HepG2 (cell line): ENCODE data around the gene RNF40. TPM values are rescaled to one million over a fixed set of nuclear protein-coding genes. Genes with fewer than 3 reads are reported as not detected.

Experiments
- ATRX ChIP-seq: sonication (generic); formaldehyde crosslinking; IDR thresholded peaks from 2 replicates; pipeline ENCODE4 v1.4.0; 2020; ENCODE audit warnings: missing genetic modification reagents, borderline replicate concordance
- FOXM1 ChIP-seq: sonication (generic); formaldehyde crosslinking; IDR thresholded peaks from 2 replicates; pipeline ENCODE4 v1.5.0; 2020; ENCODE audit warnings: missing genetic modification reagents
- HDAC6 ChIP-seq: fragments of 200-600 bp; sonication (generic); IDR thresholded peaks from 2 replicates; pipeline ENCODE4 v1.7.0; 2017; ENCODE audit warnings: mild to moderate bottlenecking, antibody characterized with exemption, low read length, low read depth
- NFE2L2 ChIP-seq: fragments of 150-350 bp; IDR thresholded peaks from 2 replicates; pipeline ENCODE4 v1.6.1; 2014; ENCODE audit warnings: low read length
- NPAS2 ChIP-seq: sonication (generic); formaldehyde crosslinking; IDR thresholded peaks from 2 replicates; pipeline ENCODE4 v1.8.0; 2022; ENCODE audit warnings: mild to moderate bottlenecking, missing genetic modification reagents, borderline replicate concordance
- NRL ChIP-seq: sonication (generic); formaldehyde crosslinking; IDR thresholded peaks from 2 replicates; pipeline ENCODE4 v1.5.0; 2020; ENCODE audit warnings: missing genetic modification reagents, mild to moderate bottlenecking, moderate library complexity, borderline replicate concordance
- PHF8 ChIP-seq: sonication (generic); formaldehyde crosslinking; IDR thresholded peaks from 2 replicates; pipeline ENCODE4 v1.5.0; 2020; ENCODE audit warnings: missing genetic modification reagents
- STAT5B ChIP-seq: sonication (generic); formaldehyde crosslinking; IDR thresholded peaks from 2 replicates; pipeline ENCODE4 v1.4.0; 2020; ENCODE audit warnings: missing genetic modification reagents
- ZNF12 ChIP-seq: sonication (generic); formaldehyde crosslinking; IDR thresholded peaks from 2 replicates; pipeline ENCODE4 v1.5.0; 2020; ENCODE audit warnings: missing genetic modification reagents
- ZNF841 ChIP-seq: sonication (generic); formaldehyde crosslinking; IDR thresholded peaks from 2 replicates; pipeline ENCODE4 v1.8.1; 2023; ENCODE audit warnings: missing genetic modification reagents, borderline replicate concordance
- ZSCAN12 ChIP-seq: sonication (generic); formaldehyde crosslinking; IDR thresholded peaks from 2 replicates; pipeline ENCODE4 v1.9.0; 2021; ENCODE audit warnings: mild to moderate bottlenecking, missing genetic modification reagents
- polyA plus RNA-seq, 8 experiments: library from polyadenylated mRNA; depleted of rRNA in 3 of 8; stranded (reverse) in 7 of 8; unstranded in 1 of 8; fragments of >200 nt; fragmentation: Illumina TruSeq in 4 of 8; extraction: Trizol in 4 of 8; gene quantifications; 2 replicates each; pipeline versions ENCODE4 v1.2.1 to v1.2.3, GENCODE V29; 2011 to 2016; ENCODE audit warnings: low read depth in 4 of 8, missing spikeins in 1 of 8, mixed read lengths in 1 of 8; ENCODE audit not compliant: insufficient read depth in 1 of 8
- total RNA-seq, 5 experiments: library from RNA; depleted of rRNA; stranded (reverse); fragments of >200 nt; fragmentation: Illumina TruSeq; extraction: Trizol; gene quantifications; 2 replicates each; pipeline ENCODE4 v1.2.3, GENCODE V29; 2016; ENCODE audit warnings: low read depth in 1 of 5
- TF ChIP-seq, protein P1 (sequence below): sonication (generic); formaldehyde crosslinking; IDR thresholded peaks from 2 replicates; pipeline ENCODE4 v1.4.0; 2020; ENCODE audit warnings: missing genetic modification reagents, borderline replicate concordance
- TF ChIP-seq, protein P2 (sequence below): sonication (generic); formaldehyde crosslinking; IDR thresholded peaks from 2 replicates; pipeline ENCODE4 v1.8.0; 2023; ENCODE audit warnings: mild to moderate bottlenecking, missing genetic modification reagents
- TF ChIP-seq, protein P3 (sequence below): sonication (generic); formaldehyde crosslinking; IDR thresholded peaks from 2 replicates; pipeline ENCODE4 v1.5.0; 2020; ENCODE audit warnings: mild to moderate bottlenecking, missing genetic modification reagents, moderate library complexity
- TF ChIP-seq, protein P4 (sequence below): IDR thresholded peaks from 2 replicates; pipeline ENCODE4 v1.6.1; 2016; ENCODE audit warnings: missing biosample characterization, missing genetic modification reagents, low read depth
- TF ChIP-seq, protein P5 (sequence below): sonication (generic); formaldehyde crosslinking; IDR thresholded peaks from 2 replicates; pipeline ENCODE4 v1.4.0; 2020; ENCODE audit warnings: missing genetic modification reagents, borderline replicate concordance
- TF ChIP-seq, protein P6 (sequence below): sonication (generic); formaldehyde crosslinking; IDR thresholded peaks from 2 replicates; pipeline ENCODE4 v1.5.1; 2020; ENCODE audit warnings: mild to moderate bottlenecking, moderate library complexity, missing genetic modification reagents

The RNF40 gene
- total and polyA plus RNA-seq, 2 of the 13 experiments (the other 11 are each of a cell fraction or from before 2014, with no cell fraction given), result 84.0 to 85.6 TPM

DNA sequence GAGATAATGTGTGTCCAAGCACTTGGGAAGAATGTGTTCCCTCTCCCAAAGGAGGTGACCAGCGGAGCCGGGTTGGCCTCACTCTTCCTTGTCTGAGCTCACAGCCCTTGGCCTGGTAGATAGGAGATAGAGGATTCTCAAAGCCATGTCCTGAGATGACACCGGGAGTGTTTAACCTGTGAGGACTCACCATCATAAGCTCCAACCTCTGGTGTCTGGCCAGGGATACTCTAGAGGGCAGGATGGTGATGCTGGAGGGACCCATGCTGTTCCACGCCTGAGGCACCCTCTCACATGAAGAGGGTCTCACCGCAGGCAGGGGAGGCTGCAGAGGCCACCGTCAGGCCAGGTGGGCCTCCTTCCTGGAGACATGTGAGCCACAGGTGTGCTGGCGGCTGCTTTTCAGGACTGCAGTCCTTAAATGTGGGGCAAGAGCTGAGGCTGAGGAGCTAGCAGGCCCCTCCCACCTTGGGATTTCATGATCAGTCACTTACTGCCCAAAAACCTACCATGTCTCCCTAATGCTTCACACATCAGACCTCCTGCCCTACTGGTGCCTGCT, 31.5 kb downstream of the RNF40 start (continued):
- no peak for TF ChIP-seq FOXM1 (CRISPR knock-in tag)
- no peak for TF ChIP-seq ZSCAN12 (CRISPR knock-in tag)
- TF ChIP-seq ATRX (CRISPR knock-in tag), result no peak
- TF ChIP-seq NPAS2 (CRISPR knock-in tag), result no peak
- TF ChIP-seq, protein P1, sequence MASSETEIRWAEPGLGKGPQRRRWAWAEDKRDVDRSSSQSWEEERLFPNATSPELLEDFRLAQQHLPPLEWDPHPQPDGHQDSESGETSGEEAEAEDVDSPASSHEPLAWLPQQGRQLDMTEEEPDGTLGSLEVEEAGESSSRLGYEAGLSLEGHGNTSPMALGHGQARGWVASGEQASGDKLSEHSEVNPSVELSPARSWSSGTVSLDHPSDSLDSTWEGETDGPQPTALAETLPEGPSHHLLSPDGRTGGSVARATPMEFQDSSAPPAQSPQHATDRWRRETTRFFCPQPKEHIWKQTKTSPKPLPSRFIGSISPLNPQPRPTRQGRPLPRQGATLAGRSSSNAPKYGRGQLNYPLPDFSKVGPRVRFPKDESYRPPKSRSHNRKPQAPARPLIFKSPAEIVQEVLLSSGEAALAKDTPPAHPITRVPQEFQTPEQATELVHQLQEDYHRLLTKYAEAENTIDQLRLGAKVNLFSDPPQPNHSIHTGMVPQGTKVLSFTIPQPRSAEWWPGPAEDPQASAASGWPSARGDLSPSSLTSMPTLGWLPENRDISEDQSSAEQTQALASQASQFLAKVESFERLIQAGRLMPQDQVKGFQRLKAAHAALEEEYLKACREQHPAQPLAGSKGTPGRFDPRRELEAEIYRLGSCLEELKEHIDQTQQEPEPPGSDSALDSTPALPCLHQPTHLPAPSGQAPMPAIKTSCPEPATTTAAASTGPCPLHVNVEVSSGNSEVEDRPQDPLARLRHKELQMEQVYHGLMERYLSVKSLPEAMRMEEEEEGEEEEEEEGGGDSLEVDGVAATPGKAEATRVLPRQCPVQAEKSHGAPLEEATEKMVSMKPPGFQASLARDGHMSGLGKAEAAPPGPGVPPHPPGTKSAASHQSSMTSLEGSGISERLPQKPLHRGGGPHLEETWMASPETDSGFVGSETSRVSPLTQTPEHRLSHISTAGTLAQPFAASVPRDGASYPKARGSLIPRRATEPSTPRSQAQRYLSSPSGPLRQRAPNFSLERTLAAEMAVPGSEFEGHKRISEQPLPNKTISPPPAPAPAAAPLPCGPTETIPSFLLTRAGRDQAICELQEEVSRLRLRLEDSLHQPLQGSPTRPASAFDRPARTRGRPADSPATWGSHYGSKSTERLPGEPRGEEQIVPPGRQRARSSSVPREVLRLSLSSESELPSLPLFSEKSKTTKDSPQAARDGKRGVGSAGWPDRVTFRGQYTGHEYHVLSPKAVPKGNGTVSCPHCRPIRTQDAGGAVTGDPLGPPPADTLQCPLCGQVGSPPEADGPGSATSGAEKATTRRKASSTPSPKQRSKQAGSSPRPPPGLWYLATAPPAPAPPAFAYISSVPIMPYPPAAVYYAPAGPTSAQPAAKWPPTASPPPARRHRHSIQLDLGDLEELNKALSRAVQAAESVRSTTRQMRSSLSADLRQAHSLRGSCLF (CRISPR knock-in tag), result no peak
- TF ChIP-seq, protein P2, sequence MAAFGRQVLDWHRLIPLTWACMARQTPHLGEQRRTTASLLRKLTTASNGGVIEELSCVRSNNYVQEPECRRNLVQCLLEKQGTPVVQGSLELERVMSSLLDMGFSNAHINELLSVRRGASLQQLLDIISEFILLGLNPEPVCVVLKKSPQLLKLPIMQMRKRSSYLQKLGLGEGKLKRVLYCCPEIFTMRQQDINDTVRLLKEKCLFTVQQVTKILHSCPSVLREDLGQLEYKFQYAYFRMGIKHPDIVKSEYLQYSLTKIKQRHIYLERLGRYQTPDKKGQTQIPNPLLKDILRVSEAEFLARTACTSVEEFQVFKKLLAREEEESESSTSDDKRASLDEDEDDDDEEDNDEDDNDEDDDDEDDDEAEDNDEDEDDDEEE (CRISPR knock-in tag), result no peak
- no peak for TF ChIP-seq STAT5B (CRISPR knock-in tag)
- TF ChIP-seq, protein P3, sequence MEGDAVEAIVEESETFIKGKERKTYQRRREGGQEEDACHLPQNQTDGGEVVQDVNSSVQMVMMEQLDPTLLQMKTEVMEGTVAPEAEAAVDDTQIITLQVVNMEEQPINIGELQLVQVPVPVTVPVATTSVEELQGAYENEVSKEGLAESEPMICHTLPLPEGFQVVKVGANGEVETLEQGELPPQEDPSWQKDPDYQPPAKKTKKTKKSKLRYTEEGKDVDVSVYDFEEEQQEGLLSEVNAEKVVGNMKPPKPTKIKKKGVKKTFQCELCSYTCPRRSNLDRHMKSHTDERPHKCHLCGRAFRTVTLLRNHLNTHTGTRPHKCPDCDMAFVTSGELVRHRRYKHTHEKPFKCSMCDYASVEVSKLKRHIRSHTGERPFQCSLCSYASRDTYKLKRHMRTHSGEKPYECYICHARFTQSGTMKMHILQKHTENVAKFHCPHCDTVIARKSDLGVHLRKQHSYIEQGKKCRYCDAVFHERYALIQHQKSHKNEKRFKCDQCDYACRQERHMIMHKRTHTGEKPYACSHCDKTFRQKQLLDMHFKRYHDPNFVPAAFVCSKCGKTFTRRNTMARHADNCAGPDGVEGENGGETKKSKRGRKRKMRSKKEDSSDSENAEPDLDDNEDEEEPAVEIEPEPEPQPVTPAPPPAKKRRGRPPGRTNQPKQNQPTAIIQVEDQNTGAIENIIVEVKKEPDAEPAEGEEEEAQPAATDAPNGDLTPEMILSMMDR (CRISPR knock-in tag), result peak; percentile 48
- TF ChIP-seq, protein P4, sequence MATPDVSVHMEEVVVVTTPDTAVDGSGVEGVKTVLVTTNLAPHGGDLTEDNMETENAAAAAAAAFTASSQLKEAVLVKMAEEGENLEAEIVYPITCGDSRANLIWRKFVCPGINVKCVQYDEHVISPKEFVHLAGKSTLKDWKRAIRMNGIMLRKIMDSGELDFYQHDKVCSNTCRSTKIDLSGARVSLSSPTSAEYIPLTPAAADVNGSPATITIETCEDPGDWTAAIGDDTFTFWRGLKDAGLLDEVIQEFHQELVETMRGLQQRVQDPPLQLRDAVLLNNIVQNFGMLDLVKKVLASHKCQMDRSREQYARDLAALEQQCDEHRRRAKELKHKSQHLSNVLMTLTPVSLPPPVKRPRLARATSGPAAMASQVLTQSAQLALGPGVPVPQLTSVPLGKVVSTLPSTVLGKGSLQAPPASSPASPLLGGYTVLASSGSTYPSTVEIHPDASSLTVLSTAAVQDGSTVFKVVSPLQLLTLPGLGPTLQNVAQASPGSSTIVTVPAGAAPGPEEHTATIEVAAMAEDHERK (CRISPR knock-in tag), result no peak
- no peak for TF ChIP-seq ZNF12 (CRISPR knock-in tag)
- no peak for TF ChIP-seq ZNF841
- TF ChIP-seq NFE2L2, result no peak
- TF ChIP-seq HDAC6, result no peak
- TF ChIP-seq, protein P5, sequence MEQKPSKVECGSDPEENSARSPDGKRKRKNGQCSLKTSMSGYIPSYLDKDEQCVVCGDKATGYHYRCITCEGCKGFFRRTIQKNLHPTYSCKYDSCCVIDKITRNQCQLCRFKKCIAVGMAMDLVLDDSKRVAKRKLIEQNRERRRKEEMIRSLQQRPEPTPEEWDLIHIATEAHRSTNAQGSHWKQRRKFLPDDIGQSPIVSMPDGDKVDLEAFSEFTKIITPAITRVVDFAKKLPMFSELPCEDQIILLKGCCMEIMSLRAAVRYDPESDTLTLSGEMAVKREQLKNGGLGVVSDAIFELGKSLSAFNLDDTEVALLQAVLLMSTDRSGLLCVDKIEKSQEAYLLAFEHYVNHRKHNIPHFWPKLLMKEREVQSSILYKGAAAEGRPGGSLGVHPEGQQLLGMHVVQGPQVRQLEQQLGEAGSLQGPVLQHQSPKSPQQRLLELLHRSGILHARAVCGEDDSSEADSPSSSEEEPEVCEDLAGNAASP (CRISPR knock-in tag), result peak; percentile 61; the same call in 1 of the 2 replicates
- TF ChIP-seq NRL, result no peak
- TF ChIP-seq, protein P6, sequence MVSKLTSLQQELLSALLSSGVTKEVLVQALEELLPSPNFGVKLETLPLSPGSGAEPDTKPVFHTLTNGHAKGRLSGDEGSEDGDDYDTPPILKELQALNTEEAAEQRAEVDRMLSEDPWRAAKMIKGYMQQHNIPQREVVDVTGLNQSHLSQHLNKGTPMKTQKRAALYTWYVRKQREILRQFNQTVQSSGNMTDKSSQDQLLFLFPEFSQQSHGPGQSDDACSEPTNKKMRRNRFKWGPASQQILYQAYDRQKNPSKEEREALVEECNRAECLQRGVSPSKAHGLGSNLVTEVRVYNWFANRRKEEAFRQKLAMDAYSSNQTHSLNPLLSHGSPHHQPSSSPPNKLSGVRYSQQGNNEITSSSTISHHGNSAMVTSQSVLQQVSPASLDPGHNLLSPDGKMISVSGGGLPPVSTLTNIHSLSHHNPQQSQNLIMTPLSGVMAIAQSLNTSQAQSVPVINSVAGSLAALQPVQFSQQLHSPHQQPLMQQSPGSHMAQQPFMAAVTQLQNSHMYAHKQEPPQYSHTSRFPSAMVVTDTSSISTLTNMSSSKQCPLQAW (CRISPR knock-in tag), result 0 out of 2 replicates have a peak, but pooled peaks have one; percentile 28
- TF ChIP-seq PHF8, result no peak
